Activated T-cell treated with anti-CD3 and anti-CD28 coated beads, Interleukin-2, amount 50 U/mL, for 24 hours (primary cell): Measurements from ENCODE around the gene C4orf51.

Experiments used
- DNase-seq: peaks from one replicate; pipeline ENCODE4 v3.0.0-alpha.2; 2020
- H3K27ac Mint-ChIP-seq: 2 replicates; pipeline ENCODE4 v1.8.0; 2020; ENCODE audit warnings: mild to moderate bottlenecking, mixed read lengths
- H3K27me3 Mint-ChIP-seq: 2 replicates; pipeline ENCODE4 v1.8.0; 2020; ENCODE audit warnings: mixed read lengths
- H3K36me3 Mint-ChIP-seq: 2 replicates; pipeline ENCODE4 v1.8.0; 2020; ENCODE audit warnings: low read depth, mixed read lengths
- H3K4me1 Mint-ChIP-seq: 2 replicates; pipeline ENCODE4 v1.8.0; 2020; ENCODE audit warnings: low read depth, mixed read lengths
- H3K4me3 Mint-ChIP-seq: 2 replicates; pipeline ENCODE4 v1.8.0; 2020; ENCODE audit warnings: mild to moderate bottlenecking, moderate library complexity, mixed read lengths
- H3K9me3 Mint-ChIP-seq: 2 replicates; pipeline ENCODE4 v1.8.0; 2020; ENCODE audit warnings: mixed read lengths

The C4orf51 gene

DNA sequence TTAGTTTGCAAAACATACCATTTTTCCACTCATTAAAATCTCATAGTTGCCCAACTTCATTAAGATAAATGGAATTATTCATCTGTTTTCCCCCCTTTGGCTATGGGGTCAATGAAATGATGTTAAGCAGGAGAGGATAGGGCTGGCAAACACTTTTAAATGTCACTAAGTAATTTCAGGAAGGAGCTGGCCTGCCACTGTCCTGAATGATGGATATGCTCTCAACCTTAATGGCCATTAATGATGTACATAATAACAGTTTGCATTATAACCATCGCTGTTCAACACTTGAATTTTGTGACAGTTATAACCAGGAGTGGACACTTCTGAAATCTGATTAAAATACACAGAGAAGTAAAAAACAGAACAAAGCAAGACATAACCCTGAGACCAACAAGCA, 77.2 kb downstream of the C4orf51 start:
- Mint-ChIP-seq H3K4me3 (no peak overlapping the region), H3K4me1 (peaks cover 46% of the 10 kb centered on the region), H3K9me3 (peaks cover 2% of the 10 kb centered on the region), H3K27me3 (no peaks in the 10 kb centered on the region), H3K36me3 (peaks cover 49% of the 10 kb centered on the region), H3K27ac (peak overlapping the region; percentile 92)
- no peak for DNase-seq

DNA sequence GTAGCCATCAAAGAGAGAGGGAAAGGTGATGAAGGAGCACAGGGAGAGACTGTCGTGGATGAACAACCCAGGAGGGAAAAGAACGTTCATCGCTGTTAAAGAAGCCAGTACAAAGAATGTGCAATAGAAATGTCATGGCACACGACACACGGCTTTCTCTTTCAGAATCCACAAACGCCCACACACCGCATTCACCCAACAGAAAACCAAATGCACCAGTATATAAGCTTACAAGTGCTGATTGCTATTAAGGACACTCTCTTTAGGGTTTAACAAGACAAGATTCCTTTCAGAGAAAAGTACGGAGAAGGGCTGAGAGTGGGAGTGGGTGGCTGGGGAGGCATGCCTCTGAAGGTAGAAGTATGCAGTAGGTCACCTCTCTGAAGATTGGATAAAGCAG, 80.2 kb downstream of the C4orf51 start:
- Mint-ChIP-seq H3K4me3 (no peak overlapping the region), H3K27me3 (no peaks in the 10 kb centered on the region), H3K36me3 (peaks cover 77% of the 10 kb centered on the region), H3K27ac (peak overlapping the region; percentile 31), H3K4me1 (peaks cover 41% of the 10 kb centered on the region), H3K9me3 (peaks cover 2% of the 10 kb centered on the region)
- no peak for DNase-seq

DNA sequence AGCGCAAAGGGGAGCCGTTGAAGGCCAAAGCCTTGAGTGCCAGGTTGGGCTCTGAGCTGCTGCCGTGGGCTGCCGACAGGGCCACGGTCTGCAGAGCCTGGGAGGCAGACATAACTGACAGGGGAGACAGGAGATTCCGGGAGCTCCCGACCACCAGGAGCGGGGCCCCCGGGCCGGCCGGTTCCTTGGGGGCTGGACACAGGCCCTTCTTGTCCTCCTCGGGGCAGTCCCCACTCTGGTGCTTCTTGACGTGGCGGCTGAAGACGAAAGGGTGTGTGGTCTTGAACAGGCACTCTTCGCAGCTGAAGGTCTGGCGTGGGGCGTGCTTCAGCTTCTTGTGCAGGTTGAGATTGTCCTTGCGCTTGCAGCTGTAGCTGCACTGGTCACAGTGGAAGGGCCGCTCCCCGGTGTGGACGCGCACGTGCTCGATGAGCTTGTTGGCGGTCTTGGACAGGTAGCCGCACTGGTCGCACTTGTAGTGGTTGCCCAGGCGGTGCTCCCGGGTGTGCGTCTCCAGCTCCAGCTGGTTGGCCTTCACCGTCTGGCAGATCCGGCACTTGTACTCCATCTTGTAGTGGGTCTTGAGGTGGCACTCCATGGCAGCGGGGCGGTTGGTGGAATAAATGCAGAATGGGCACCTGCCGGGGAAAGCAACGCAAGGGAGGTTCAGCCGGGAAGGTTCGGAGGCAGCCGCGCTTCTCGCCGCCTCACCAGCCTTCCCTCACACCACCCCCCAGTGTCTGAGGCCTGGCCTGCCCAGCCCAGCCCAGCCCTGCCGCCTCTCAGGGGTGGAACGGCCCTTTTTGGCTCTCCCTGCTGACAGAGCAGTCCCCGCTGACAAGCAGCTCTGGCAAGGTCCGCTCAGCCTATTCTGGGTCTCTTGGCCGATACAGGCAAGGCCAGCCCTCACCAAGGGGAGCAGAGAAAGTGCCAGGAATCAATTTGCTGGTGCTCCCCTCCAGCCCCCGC, 81.3 kb downstream of the C4orf51 start:
- peaks cover 35% of the 10 kb centered on the region for H3K4me1 Mint-ChIP-seq
- H3K4me3 Mint-ChIP-seq: no peak overlapping the region
- peaks cover 85% of the 10 kb centered on the region for H3K36me3 Mint-ChIP-seq
- no peak overlapping the region for H3K27ac Mint-ChIP-seq
- DNase-seq: no peak
- no peaks in the 10 kb centered on the region for H3K27me3 Mint-ChIP-seq
- H3K9me3 Mint-ChIP-seq: peaks cover 2% of the 10 kb centered on the region

DNA sequence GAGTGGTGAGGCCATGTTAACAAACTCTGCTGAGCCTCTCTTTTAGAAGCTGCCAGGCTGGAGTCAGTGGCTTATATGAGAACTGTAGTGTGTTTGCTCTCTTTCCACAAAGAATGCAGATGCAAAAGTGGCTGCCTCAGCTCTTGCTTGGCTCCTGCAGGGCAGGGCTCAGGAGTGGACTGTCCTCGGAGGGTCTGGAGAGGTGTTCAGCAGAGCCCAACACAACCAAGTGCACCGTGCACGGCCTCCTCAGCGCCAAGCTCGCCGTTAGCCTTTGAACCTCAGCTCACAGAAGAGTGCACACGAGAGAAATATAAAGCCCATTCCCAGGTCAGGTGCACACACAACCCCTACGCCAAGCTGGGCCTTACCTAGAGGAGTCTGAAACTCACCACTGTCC, 82.8 kb downstream of the C4orf51 start:
- H3K36me3 Mint-ChIP-seq: peaks cover 93% of the 10 kb centered on the region
- H3K4me3 Mint-ChIP-seq: no peak overlapping the region
- no peak overlapping the region for H3K27ac Mint-ChIP-seq
- H3K27me3 Mint-ChIP-seq: no peaks in the 10 kb centered on the region
- H3K4me1 Mint-ChIP-seq: peaks cover 37% of the 10 kb centered on the region
- peaks cover 2% of the 10 kb centered on the region for H3K9me3 Mint-ChIP-seq
- no peak for DNase-seq

DNA sequence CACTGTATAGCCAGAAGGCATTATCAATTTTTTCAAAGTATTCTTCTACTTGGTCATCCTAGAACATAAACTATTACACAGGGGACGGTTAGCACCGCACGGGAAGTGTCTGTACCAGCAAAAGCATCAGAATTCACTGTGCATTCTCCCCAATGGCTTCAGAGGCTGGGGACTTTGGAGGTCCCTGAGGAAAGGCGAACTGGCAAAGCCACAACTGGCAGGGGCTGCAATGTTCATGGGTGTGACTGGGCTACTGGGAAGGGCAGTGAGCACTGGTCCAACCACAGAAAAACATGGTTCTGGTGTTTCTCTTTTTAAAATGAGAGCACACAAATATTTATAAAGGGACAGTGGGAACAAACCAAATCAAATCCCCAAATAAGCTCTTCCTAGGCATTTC, 83.5 kb downstream of the C4orf51 start:
- Mint-ChIP-seq H3K9me3 (peaks cover 5% of the 10 kb centered on the region), H3K36me3 (peaks cover 95% of the 10 kb centered on the region), H3K27me3 (no peaks in the 10 kb centered on the region), H3K27ac (no peak overlapping the region), H3K4me3 (no peak overlapping the region), H3K4me1 (peaks cover 33% of the 10 kb centered on the region)
- no peak for DNase-seq

DNA sequence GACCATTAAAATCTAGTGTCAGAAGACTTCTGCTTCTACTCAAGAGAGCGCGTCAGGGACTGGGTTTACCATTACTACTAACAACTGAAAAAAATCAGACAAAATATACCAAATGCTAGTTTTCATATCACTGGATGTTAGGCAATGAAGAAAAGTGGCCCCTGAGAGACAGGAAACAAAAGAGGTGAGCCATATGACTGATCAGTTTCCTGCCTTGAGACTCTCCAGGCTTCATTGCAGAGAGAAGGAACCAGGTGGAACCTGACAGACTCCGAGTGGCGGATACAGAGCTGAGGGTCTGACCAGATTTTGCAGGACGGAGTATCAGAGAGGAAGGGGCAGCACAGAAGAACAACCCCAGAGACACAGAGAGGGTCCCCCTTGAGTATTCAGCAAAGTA, 86.3 kb downstream of the C4orf51 start:
- Mint-ChIP-seq H3K9me3 (peaks cover 3% of the 10 kb centered on the region), H3K36me3 (peaks cover 87% of the 10 kb centered on the region), H3K4me3 (no peak overlapping the region), H3K27ac (peak overlapping the region; percentile 39), H3K4me1 (peaks cover 18% of the 10 kb centered on the region), H3K27me3 (no peaks in the 10 kb centered on the region)
- no peak for DNase-seq

DNA sequence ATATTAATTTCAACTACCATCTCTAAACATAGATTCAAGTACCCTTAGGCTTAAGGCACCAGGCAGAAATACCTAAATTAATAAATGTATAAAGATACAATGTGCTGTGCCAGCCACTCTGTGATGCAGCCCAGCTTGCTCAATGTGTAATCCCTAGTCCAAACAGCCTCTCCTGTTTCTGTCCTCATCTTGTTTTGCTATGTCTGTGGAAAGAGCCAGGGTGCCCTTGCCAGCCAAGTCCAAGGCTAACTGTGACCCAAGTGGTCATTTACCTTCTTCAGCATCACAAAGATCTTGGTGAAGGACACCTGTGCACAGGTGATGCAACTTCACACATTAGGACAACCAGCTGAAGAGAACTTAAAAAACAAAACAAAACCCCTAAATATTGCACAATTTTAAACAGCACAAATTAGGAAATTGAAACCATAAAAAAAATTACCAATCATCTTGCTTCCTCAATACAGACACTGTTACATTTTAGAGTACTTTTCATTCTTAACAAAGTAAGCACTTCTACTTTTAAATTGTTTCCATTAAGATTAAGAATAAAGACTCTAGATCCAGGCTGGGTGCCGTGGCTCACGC, 89.6 kb downstream of the C4orf51 start:
- H3K27ac Mint-ChIP-seq: peak overlapping the region; percentile 64
- DNase-seq: no peak
- peaks cover 3% of the 10 kb centered on the region for H3K9me3 Mint-ChIP-seq
- H3K4me1 Mint-ChIP-seq: peaks cover 32% of the 10 kb centered on the region
- no peak overlapping the region for H3K4me3 Mint-ChIP-seq
- peaks cover 90% of the 10 kb centered on the region for H3K36me3 Mint-ChIP-seq
- H3K27me3 Mint-ChIP-seq: no peaks in the 10 kb centered on the region

DNA sequence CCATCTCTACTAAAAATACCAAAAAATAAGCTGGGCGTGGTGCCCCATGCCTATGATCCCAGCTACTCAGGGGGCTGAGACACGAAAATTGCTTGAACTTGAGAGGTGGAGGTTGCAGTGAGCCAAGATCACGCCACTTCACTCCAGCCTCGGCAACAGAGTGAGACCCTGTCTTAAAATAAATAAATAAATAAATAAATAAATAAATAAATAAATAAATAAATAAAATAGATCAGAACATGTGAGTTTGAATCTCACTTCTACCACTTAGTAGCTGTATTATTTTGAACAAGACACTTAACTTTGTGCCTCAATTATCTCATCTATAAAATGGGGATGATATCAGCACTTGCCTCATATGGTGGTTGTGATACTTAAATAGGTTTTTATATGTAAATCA, 90.2 kb downstream of the C4orf51 start:
- peaks cover 3% of the 10 kb centered on the region for H3K9me3 Mint-ChIP-seq
- no peak overlapping the region for H3K27ac Mint-ChIP-seq
- peaks cover 90% of the 10 kb centered on the region for H3K36me3 Mint-ChIP-seq
- no peak for DNase-seq
- H3K4me1 Mint-ChIP-seq: peaks cover 32% of the 10 kb centered on the region
- H3K27me3 Mint-ChIP-seq: no peaks in the 10 kb centered on the region
- H3K4me3 Mint-ChIP-seq: no peak overlapping the region

DNA sequence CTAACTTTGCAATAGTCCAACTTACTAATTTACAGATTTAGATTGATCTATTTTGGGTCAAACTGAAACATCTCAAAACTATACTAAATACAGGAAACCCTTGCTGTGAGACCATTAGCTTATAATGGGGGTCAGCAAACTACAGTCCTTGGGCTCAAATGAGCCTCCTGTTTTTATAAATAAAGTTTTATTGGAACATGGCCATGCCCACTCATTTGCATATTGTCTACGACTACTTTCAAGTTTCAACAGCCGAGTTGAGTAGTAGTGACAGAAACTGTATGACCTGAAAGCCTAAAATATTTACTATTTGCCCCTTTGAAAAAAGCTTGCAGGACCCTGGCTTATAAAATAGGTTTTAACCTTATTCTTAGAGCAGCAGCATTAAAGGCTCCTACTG, 92.4 kb downstream of the C4orf51 start:
- no peak for DNase-seq
- H3K4me1 Mint-ChIP-seq: peaks cover 21% of the 10 kb centered on the region
- H3K27ac Mint-ChIP-seq: no peak overlapping the region
- no peaks in the 10 kb centered on the region for H3K27me3 Mint-ChIP-seq
- no peak overlapping the region for H3K4me3 Mint-ChIP-seq
- peaks cover 3% of the 10 kb centered on the region for H3K9me3 Mint-ChIP-seq
- peaks cover 88% of the 10 kb centered on the region for H3K36me3 Mint-ChIP-seq

DNA sequence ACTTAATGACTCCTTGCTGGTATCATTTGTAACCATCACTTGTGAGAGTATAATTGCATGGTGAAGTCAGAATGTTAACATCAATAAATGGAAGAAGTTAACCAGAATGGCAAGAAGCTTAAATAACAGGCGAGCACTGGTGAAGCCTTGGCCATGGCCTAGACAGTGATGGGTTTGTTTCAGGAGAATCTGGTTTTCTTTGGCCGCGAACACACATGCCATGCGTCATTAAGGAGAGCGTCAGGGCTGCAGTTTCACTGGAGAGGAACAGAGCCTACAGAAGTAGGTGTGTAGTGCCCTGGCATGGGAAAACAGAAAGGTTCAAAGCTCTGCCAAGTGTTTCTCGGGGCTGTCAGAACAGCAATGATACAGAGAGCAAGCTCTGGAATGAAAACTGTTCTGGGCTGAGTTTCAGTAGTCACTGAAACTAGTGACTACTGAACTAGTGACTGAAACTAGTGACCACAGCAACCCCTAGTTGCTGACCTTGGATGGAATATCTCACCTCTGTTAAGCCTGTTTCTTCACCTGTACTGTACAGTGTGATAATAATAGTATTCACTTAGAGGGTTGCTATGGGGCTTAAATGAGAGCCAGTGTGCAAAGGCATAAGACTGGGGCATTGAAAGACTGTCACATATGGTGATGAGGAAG, 93.8 kb downstream of the C4orf51 start:
- DNase-seq: no peak
- Mint-ChIP-seq H3K27ac (peak overlapping the region; percentile 82), H3K36me3 (peaks cover 88% of the 10 kb centered on the region), H3K4me3 (no peak overlapping the region), H3K4me1 (peaks cover 17% of the 10 kb centered on the region), H3K27me3 (no peaks in the 10 kb centered on the region), H3K9me3 (no peaks in the 10 kb centered on the region)

DNA sequence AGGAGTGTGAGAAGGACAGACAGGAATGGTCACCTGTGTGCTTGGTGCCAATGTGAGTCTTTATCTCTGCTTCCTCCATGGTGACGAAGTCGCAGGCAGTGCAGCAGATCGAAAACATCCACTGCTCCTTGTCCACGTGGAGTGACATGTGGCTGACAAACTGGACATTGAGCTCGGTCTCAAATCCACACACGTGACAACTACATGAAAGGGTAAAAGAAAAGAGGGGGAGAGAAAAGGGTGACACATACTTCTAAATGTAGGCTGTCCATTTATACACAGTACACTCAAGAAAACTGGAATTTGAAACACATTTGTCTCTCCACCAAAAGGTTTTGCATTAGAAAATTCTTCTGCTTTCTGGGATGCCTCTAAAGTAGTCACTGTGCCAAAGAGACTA, 94.5 kb downstream of the C4orf51 start:
- peak overlapping the region; percentile 82 for H3K27ac Mint-ChIP-seq
- H3K4me3 Mint-ChIP-seq: no peak overlapping the region
- DNase-seq: no peak
- peaks cover 19% of the 10 kb centered on the region for H3K4me1 Mint-ChIP-seq
- no peaks in the 10 kb centered on the region for H3K27me3 Mint-ChIP-seq
- no peaks in the 10 kb centered on the region for H3K9me3 Mint-ChIP-seq
- H3K36me3 Mint-ChIP-seq: peaks cover 89% of the 10 kb centered on the region

DNA sequence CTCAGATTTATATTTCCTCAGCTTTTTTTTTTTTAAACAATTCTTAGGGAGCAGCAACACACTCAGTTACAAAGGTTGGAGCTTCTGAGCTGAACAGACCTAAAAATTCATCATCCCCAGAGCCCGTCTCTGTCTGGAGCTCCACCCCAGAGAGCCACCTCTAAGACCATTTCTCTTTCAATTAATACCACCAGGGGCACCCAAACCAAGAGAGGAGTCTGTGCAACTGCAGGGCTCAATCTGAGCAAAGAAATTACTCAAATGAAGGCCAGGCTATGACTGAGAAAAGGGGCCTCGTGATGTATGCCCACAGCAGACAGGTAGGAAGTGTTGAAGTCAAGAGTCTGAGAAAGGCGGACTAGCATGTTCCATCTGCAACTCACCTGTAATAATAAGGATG, 95.5 kb downstream of the C4orf51 start:
- H3K9me3 Mint-ChIP-seq: no peaks in the 10 kb centered on the region
- peaks cover 90% of the 10 kb centered on the region for H3K36me3 Mint-ChIP-seq
- no peaks in the 10 kb centered on the region for H3K27me3 Mint-ChIP-seq
- no peak overlapping the region for H3K4me3 Mint-ChIP-seq
- peak overlapping the region; percentile 47 for H3K27ac Mint-ChIP-seq
- no peak for DNase-seq
- H3K4me1 Mint-ChIP-seq: peaks cover 24% of the 10 kb centered on the region

DNA sequence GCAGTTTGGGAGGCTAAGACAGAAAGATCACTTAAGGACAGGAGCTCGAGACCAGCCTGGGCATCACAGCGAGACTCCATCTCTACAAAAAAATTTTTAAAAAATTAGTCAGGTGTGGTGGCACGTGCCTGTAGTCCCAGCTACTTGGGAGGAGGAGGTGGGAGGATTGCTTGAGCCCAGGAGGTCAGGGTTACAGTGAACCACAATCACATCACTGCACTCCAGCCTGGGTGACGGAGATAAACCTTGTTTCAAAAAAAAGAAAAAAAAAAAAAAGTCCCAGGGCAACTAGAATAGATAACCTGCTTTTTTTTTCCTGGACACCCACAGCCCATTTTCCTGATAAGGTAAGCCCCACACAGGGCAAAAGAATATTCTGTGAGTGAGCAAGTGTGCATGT, 96.3 kb downstream of the C4orf51 start:
- peaks cover 89% of the 10 kb centered on the region for H3K36me3 Mint-ChIP-seq
- no peak overlapping the region for H3K4me3 Mint-ChIP-seq
- H3K27ac Mint-ChIP-seq: no peak overlapping the region
- peaks cover 28% of the 10 kb centered on the region for H3K4me1 Mint-ChIP-seq
- H3K27me3 Mint-ChIP-seq: no peaks in the 10 kb centered on the region
- no peak for DNase-seq
- H3K9me3 Mint-ChIP-seq: no peaks in the 10 kb centered on the region

DNA sequence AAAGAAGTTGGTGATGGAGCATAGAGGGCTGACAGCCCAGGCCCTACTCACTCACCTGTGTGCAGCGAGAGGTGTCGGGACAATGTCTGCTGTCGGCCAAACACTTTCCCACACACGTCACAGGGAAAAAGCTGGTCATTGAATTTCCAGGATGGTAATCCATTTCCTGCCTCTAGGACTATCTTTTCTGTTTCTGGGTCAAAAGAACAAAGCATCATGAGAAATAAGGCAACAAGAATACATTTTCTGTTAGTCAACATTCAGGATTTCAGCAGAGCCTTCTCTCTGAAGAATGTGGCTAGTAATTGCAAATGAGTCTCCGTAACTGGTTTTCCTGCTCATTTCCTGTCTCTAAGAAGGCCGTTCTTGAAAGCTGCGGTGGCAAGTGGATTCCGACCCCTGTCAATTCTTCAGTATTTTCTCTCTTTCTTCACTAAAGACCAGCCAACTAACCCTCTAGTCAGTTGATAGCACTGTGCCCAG, 99.4 kb downstream of the C4orf51 start:
- no peak for DNase-seq
- no peak overlapping the region for H3K4me3 Mint-ChIP-seq
- H3K27me3 Mint-ChIP-seq: no peaks in the 10 kb centered on the region
- no peak overlapping the region for H3K27ac Mint-ChIP-seq
- H3K36me3 Mint-ChIP-seq: peaks cover 89% of the 10 kb centered on the region
- H3K4me1 Mint-ChIP-seq: peaks cover 43% of the 10 kb centered on the region
- peaks cover 4% of the 10 kb centered on the region for H3K9me3 Mint-ChIP-seq

DNA sequence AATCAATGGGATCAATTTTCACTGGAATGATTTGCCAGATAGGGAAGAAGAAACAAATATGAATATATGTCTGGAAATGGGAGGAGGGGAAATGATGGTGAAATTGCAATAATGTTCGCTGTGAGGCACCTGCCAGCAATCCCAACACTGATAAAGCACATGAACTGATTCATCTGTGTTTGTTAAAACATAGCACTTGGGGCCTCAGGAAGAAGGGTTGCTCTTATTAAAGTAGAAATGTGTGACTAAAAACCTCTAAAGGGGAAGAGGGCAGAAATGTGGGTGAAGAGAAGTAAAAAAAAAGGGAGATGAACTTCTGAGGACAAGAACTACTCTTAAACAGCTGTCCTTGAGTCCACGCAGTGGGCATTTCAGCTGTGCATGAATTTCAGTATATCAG, 101.4 kb downstream of the C4orf51 start:
- Mint-ChIP-seq H3K27me3 (no peaks in the 10 kb centered on the region), H3K9me3 (peaks cover 9% of the 10 kb centered on the region), H3K27ac (peak overlapping the region; percentile 18), H3K36me3 (peaks cover 89% of the 10 kb centered on the region), H3K4me3 (no peak overlapping the region), H3K4me1 (peaks cover 57% of the 10 kb centered on the region)
- DNase-seq: no peak
